Ovary (tissue), 3 donors: Measurements from ENCODE around the gene RNF214.

Experiments used
- CTCF ChIP-seq, 3 donors: fragments of 450-650 bp in 2 of 3; fragments of 200-600 bp in 1 of 3; IDR thresholded peaks; one replicate each; pipeline versions ENCODE4 v1.5.1 to v1.8.0; 2016 to 2022; ENCODE audit warnings: antibody characterized with exemption in 3 of 3, mild to moderate bottlenecking in 1 of 3
- POLR2A ChIP-seq: fragments of 450-650 bp; IDR thresholded peaks from one replicate; pipeline ENCODE4 v1.6.1; 2017; ENCODE audit warnings: antibody characterized with exemption, mild to moderate bottlenecking, moderate library complexity
- donor health status: DM: no; HTN: no; CAD: no.

DNA sequence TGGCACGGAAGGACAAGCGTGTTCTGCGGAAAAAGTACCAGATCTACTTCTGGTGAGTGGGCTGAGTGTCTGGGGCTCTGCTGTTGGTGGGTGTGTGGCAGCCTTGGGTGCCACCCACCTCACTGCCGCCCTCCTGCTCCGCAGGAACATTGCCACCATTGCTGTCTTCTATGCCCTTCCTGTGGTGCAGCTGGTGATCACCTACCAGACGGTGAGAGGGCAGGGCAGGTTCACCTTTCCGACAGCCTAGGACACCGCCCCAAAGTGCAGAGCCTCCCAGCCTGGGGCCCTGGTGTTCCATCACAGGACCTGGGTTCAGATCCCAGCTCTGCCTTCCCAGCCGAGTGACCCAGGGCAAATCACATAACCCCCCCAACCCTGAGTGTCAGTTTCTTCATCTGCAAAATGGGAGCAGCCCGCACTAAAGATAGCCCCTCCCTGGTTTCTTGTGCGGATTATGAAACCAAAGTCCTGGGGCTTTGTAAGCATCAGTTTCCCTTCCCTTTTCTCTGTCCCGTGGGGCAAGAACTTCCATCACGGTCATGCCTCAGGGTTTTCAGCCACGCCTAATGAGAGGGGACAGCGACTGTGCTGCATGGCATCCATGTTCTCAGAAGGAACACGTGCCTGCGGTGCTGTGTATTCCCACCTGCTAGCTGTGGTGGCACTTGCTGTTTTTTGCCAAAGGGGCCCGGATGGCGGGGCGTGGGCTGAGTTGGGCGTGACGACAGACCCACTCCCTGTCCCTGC lies 43.1 kb upstream of the RNF214 start:
- TF ChIP-seq CTCF (IDR thresholded peaks at IDR 0.05) (no peak), POLR2A (no peak)
